Body of pancreas (tissue), 4 donors: ENCODE data around the gene FLRT2.

Source experiments
- CTCF ChIP-seq, 7 experiments: fragments of 450-650 bp in 4 of 7; fragments of 200-600 bp in 3 of 7; sonication (generic) in 3 of 7; IDR thresholded peaks; one replicate each; pipeline ENCODE4 v1.5.1; 2016 to 2019; ENCODE audit warnings: antibody characterized with exemption in 7 of 7
- POLR2A ChIP-seq, 3 donors: fragments of 450-650 bp; IDR thresholded peaks; one replicate each; pipeline ENCODE4 v1.6.1; 2016; ENCODE audit warnings: antibody characterized with exemption in 3 of 3, mild to moderate bottlenecking in 2 of 3

- no peak for TF ChIP-seq POLR2A (IDR thresholded peaks at IDR 0.05)
- TF ChIP-seq CTCF (IDR thresholded peaks at IDR 0.05) = no peak
Measured at GRCh38 chr14:85688006-85688405, 158.1 kb downstream of the FLRT2 start.
